ENCODE data around the gene ZNF860.

The ZNF860 gene

GRCh38 chr3:31942446-31942845 lies 39.1 kb upstream of the ZNF860 start:
- no peak overlapping the region for H3K4me3 ChIP-seq (ENCODE audit: low read depth, low read length)
- no peak for TF ChIP-seq CTCF (IDR thresholded peaks at IDR 0.05; ENCODE audit: insufficient read depth, low read depth, low read length, missing control alignments)
- DNase-seq (ENCODE audit: low read depth) = no peak

GRCh38 chr3:31943041-31943440 lies 38.5 kb upstream of the ZNF860 start:
- no peak for DNase-seq (ENCODE audit: low read depth)
- no peak overlapping the region for H3K4me3 ChIP-seq (ENCODE audit: low read depth, low read length)
- no peak for TF ChIP-seq CTCF (IDR thresholded peaks at IDR 0.05; ENCODE audit: insufficient read depth, low read depth, low read length, missing control alignments)

DNA sequence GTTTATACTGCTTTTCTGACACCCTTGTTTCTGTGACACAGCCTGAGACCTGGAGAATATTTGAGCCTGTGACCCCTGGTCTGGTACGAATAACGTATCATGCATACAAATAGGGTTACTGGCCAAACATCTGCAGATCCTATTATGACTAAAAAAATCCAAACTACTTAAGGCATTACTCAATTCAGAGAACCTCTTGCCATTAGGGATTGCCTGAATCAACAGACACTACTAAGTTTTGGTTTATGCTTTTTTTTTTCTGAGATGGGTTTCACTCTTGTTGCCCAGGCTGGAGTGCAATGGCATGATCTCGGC lies 35.9 kb upstream of the ZNF860 start:
- no peak overlapping the region for H3K4me3 ChIP-seq (ENCODE audit: low read depth, low read length)
- no peak for TF ChIP-seq CTCF (IDR thresholded peaks at IDR 0.05; ENCODE audit: insufficient read depth, low read depth, low read length, missing control alignments)
- no peak for DNase-seq (ENCODE audit: low read depth)

GRCh38 chr3:31946484-31947081 lies 35.0 kb upstream of the ZNF860 start:
- no peak overlapping the region for H3K4me3 ChIP-seq (ENCODE audit: low read depth, low read length)
- peak; percentile 46 for DNase-seq (ENCODE audit: low read depth)
- TF ChIP-seq CTCF (IDR thresholded peaks at IDR 0.05; ENCODE audit: insufficient read depth, low read depth, low read length, missing control alignments) = no peak

- TF ChIP-seq CTCF (IDR thresholded peaks at IDR 0.05; ENCODE audit: insufficient read depth, low read depth, low read length, missing control alignments) = no peak
- DNase-seq (ENCODE audit: low read depth) = no peak
- H3K4me3 ChIP-seq (ENCODE audit: low read depth, low read length) = no peak overlapping the region
Measured at GRCh38 chr3:31947162-31947561, 34.4 kb upstream of the ZNF860 start.

GRCh38 chr3:31947671-31948091 lies 33.9 kb upstream of the ZNF860 start:
- DNase-seq (ENCODE audit: low read depth) = no peak
- no peak for TF ChIP-seq CTCF (IDR thresholded peaks at IDR 0.05; ENCODE audit: insufficient read depth, low read depth, low read length, missing control alignments)
- no peak overlapping the region for H3K4me3 ChIP-seq (ENCODE audit: low read depth, low read length)

GRCh38 chr3:31948280-31948679 lies 33.3 kb upstream of the ZNF860 start:
- TF ChIP-seq CTCF (IDR thresholded peaks at IDR 0.05; ENCODE audit: insufficient read depth, low read depth, low read length, missing control alignments) = no peak
- no peak overlapping the region for H3K4me3 ChIP-seq (ENCODE audit: low read depth, low read length)
- DNase-seq (ENCODE audit: low read depth) = no peak
